Mesenchymal stem cell (in vitro differentiated cells and primary cell): ENCODE data around the gene IL4I1.
A peak's percentile ranks its signal among the peaks of the same experiment; 100 is the strongest.

Source experiments
- DNase-seq: peaks from one replicate; pipeline ENCODE4 v3.0.0-alpha.2; 2013
- H2AFZ ChIP-seq: one replicate; pipeline ENCODE4 v1.6.1; 2013; ENCODE audit warnings: low read depth, mild to moderate bottlenecking, control low read depth, inconsistent platforms, low read length, moderate library complexity
- H2AK5ac ChIP-seq: 2 replicates; pipeline ENCODE4 v1.6.1; 2013; ENCODE audit warnings: low read length, moderate library complexity, mild to moderate bottlenecking, inconsistent platforms; ENCODE audit not compliant: severe bottlenecking
- H2BK120ac ChIP-seq: one replicate; pipeline ENCODE4 v1.6.1; 2013; ENCODE audit warnings: low read depth, mild to moderate bottlenecking, inconsistent platforms, low read length, moderate library complexity
- H2BK12ac ChIP-seq, 2 experiments: one replicate each; pipeline ENCODE4 v1.6.1; 2013; ENCODE audit warnings: inconsistent platforms in 2 of 2, low read length in 2 of 2, mild to moderate bottlenecking in 2 of 2, moderate library complexity in 2 of 2, control low read depth in 1 of 2
- H2BK15ac ChIP-seq: one replicate; pipeline ENCODE4 v1.6.1; 2013; ENCODE audit warnings: mild to moderate bottlenecking, low read depth, inconsistent platforms; ENCODE audit not compliant: poor library complexity, severe bottlenecking
- H2BK5ac ChIP-seq: 2 replicates; pipeline ENCODE4 v1.6.1; 2013; ENCODE audit warnings: low read depth, mild to moderate bottlenecking, low read length, control low read depth, inconsistent platforms; ENCODE audit not compliant: poor library complexity, severe bottlenecking
- H3K14ac ChIP-seq, 2 experiments: one replicate each; pipeline ENCODE4 v1.6.1; 2013; ENCODE audit warnings: inconsistent platforms in 2 of 2, low read length in 2 of 2, control low read depth in 1 of 2, mild to moderate bottlenecking in 1 of 2, moderate library complexity in 1 of 2
- H3K18ac ChIP-seq, 2 experiments: one replicate each; pipeline ENCODE4 v1.6.1; 2013; ENCODE audit warnings: inconsistent platforms in 2 of 2, low read length in 2 of 2, control low read depth in 1 of 2, low read depth in 1 of 2, mild to moderate bottlenecking in 1 of 2
- H3K23ac ChIP-seq, 2 experiments: one replicate each; pipeline ENCODE4 v1.6.1; 2013; ENCODE audit warnings: inconsistent platforms in 2 of 2, low read length in 2 of 2, mild to moderate bottlenecking in 2 of 2, moderate library complexity in 2 of 2, control low read depth in 1 of 2
- H3K27ac ChIP-seq: 2 replicates; pipeline ENCODE4 v1.5.1; 2013; ENCODE audit warnings: mild to moderate bottlenecking, moderate library complexity, low read length, control low read depth, inconsistent platforms; ENCODE audit not compliant: poor library complexity, severe bottlenecking
- H3K27me3 ChIP-seq, 2 experiments: 2 replicates each; pipeline versions ENCODE4 v1.6.1 to v1.7.0; 2013; ENCODE audit warnings: low read length in 2 of 2, mild to moderate bottlenecking in 2 of 2, moderate library complexity in 2 of 2, control low read depth in 1 of 2, inconsistent platforms in 1 of 2; ENCODE audit not compliant: control insufficient read depth in 1 of 2, insufficient read depth in 1 of 2
- H3K36me3 ChIP-seq, 2 experiments: 2 replicates each; pipeline versions ENCODE4 v1.6.1 to v1.7.0; 2013; ENCODE audit warnings: low read length in 2 of 2, control low read depth in 1 of 2, inconsistent platforms in 1 of 2, low read depth in 1 of 2, mild to moderate bottlenecking in 1 of 2; ENCODE audit not compliant: insufficient read depth in 2 of 2, control insufficient read depth in 1 of 2
- H3K4ac ChIP-seq, 2 experiments: one replicate each; pipeline ENCODE4 v1.6.1; 2013; ENCODE audit warnings: inconsistent platforms in 2 of 2, low read length in 2 of 2, mild to moderate bottlenecking in 2 of 2, moderate library complexity in 2 of 2, control low read depth in 1 of 2, low read depth in 1 of 2
- H3K4me1 ChIP-seq: 2 replicates; pipeline ENCODE4 v1.6.1; 2013; ENCODE audit warnings: low read depth, low read length, control low read depth; ENCODE audit not compliant: control insufficient read depth, insufficient read depth
- H3K4me2 ChIP-seq: 2 replicates; pipeline ENCODE4 v1.6.1; 2013; ENCODE audit warnings: low read length, mild to moderate bottlenecking, inconsistent platforms; ENCODE audit not compliant: poor library complexity, severe bottlenecking
- H3K4me3 ChIP-seq, 2 experiments: 2 replicates each; pipeline versions ENCODE4 v1.5.1 to v1.7.0; 2013; ENCODE audit warnings: low read length in 2 of 2, mild to moderate bottlenecking in 2 of 2, control low read depth in 1 of 2, low read depth in 1 of 2; ENCODE audit not compliant: insufficient read depth in 1 of 2
- H3K79me1 ChIP-seq: replicated peaks from 2 replicates; pipeline ENCODE4 v1.6.1; 2013; ENCODE audit warnings: mild to moderate bottlenecking, control low read depth, low read length, inconsistent platforms; ENCODE audit not compliant: poor library complexity, severe bottlenecking
- H3K9ac ChIP-seq: 2 replicates; pipeline ENCODE4 v1.7.0; 2013; ENCODE audit warnings: mild to moderate bottlenecking, low read length, moderate library complexity
- H3K9me3 ChIP-seq: 2 replicates; pipeline ENCODE4 v1.7.0; 2013; ENCODE audit warnings: mild to moderate bottlenecking, low read length; ENCODE audit not compliant: control insufficient read depth
- H4K8ac ChIP-seq: one replicate; pipeline ENCODE4 v1.6.1; 2013; ENCODE audit warnings: inconsistent platforms, mild to moderate bottlenecking, low read length, moderate library complexity
- H4K91ac ChIP-seq: one replicate; pipeline ENCODE4 v1.6.1; 2013; ENCODE audit warnings: mild to moderate bottlenecking, low read length, inconsistent platforms
- WGBS: methylation state at CpG from one replicate; pipeline ENCODE4 v1.1.7; 2013; ENCODE audit warnings: mixed read lengths; 5-methylcytosine and 5-hydroxymethylcytosine counted together

The IL4I1 gene

DNA sequence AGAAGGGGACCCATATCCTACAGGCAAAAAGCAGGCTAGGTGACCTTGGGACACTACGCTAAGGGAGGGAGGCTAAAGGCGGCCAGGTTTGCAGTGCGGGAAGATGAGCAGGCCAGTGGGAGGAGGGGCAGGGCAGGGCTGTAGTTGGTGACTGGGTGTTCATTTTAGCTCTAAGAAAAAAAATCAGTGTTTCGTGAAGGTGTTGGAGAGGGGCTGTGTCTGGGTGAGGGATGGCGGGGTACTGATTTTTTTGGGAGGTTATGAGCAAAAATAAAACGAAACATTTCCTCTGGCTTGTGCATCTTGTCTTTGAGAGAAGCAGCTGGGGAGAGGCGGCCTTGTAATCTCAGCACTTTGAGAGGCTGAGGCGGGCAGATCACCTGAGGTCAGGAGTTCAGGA is 37.0 kb upstream of the IL4I1 start:
- Histone ChIP-seq H3K27ac (no peak overlapping the region), H2BK120ac (no peak overlapping the region), H3K23ac (no peak overlapping the region), H3K79me1 (peaks cover 18% of the 10 kb centered on the region), H4K91ac (peak overlapping the region; percentile 9), H3K18ac (no peak overlapping the region), H4K8ac (no peak overlapping the region), H2BK12ac (no peak overlapping the region), H2BK15ac (no peak overlapping the region), H3K36me3 (peaks cover 15 to 24% of the 10 kb centered on the region in 2 experiments), H3K9me3 (no peaks in the 10 kb centered on the region), H3K4ac (no peak overlapping the region), H2AFZ (no peak overlapping the region), H3K4me2 (no peak overlapping the region), H3K9ac (no peak overlapping the region), H2AK5ac (no peak overlapping the region), H2BK5ac (no peak overlapping the region), H3K4me3 (no peak overlapping the region), H3K27me3 (peaks cover 0 to 11% of the 10 kb centered on the region in 2 experiments), H3K4me1 (peaks cover 11% of the 10 kb centered on the region), H3K14ac (no peak overlapping the region)
- WGBS: 81% methylated on average over 8 of the region's 8 CpGs
- no peak for DNase-seq

DNA sequence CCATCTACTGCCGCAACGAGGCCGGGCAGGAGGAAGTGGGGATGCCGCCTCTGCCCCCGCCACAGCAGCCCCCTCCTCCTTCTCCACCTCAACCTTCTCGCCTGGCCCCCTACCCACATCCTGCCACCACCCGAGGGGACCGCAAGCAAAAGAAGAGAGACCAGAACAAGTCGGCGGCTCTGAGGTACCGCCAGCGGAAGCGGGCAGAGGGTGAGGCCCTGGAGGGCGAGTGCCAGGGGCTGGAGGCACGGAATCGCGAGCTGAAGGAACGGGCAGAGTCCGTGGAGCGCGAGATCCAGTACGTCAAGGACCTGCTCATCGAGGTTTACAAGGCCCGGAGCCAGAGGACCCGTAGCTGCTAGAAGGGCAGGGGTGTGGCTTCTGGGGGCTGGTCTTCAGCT is 36.0 kb upstream of the IL4I1 start:
- Histone ChIP-seq H2BK5ac (no peak overlapping the region), H3K18ac (no peak overlapping the region), H3K4me3 (peak overlapping the region in 1 of 2 experiments; percentile 20), H4K91ac (no peak overlapping the region), H3K79me1 (peaks cover 18% of the 10 kb centered on the region), H3K23ac (no peak overlapping the region), H3K14ac (no peak overlapping the region), H2AFZ (no peak overlapping the region), H3K4ac (no peak overlapping the region), H3K4me1 (peaks cover 9% of the 10 kb centered on the region), H3K27ac (no peak overlapping the region), H3K36me3 (peaks cover 15 to 26% of the 10 kb centered on the region in 2 experiments), H3K9ac (no peak overlapping the region), H4K8ac (no peak overlapping the region), H2BK120ac (no peak overlapping the region), H3K9me3 (no peaks in the 10 kb centered on the region), H3K4me2 (no peak overlapping the region), H2BK15ac (no peak overlapping the region), H3K27me3 (peaks cover 0 to 7% of the 10 kb centered on the region in 2 experiments), H2BK12ac (no peak overlapping the region), H2AK5ac (no peak overlapping the region)
- WGBS: 98% methylated on average over 25 of the region's 25 CpGs
- no peak for DNase-seq

DNA sequence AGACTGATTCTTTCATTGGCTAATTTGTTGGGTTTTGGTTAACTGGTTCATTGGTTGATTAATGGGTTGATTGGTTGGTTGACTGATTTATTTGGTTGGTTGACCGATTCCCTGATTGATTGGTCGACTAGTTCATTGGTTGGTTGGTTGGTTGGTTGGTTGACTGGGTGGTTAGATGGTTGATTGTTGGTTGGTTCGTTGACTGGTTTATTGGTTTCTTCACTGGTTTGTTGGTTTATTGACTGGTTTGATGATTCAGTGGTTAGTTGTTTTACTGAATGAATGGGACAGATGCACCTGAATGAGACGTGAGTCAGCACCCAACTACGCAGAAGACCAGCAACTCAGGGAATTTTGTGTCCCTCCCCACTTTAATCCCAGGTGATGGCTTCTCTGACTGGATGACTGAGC is 35.4 kb upstream of the IL4I1 start:
- peaks cover 14% of the 10 kb centered on the region for H3K4me1 ChIP-seq
- no peak overlapping the region for H2BK5ac ChIP-seq
- WGBS: over 99% methylated on average over 5 of the region's 5 CpGs

DNA sequence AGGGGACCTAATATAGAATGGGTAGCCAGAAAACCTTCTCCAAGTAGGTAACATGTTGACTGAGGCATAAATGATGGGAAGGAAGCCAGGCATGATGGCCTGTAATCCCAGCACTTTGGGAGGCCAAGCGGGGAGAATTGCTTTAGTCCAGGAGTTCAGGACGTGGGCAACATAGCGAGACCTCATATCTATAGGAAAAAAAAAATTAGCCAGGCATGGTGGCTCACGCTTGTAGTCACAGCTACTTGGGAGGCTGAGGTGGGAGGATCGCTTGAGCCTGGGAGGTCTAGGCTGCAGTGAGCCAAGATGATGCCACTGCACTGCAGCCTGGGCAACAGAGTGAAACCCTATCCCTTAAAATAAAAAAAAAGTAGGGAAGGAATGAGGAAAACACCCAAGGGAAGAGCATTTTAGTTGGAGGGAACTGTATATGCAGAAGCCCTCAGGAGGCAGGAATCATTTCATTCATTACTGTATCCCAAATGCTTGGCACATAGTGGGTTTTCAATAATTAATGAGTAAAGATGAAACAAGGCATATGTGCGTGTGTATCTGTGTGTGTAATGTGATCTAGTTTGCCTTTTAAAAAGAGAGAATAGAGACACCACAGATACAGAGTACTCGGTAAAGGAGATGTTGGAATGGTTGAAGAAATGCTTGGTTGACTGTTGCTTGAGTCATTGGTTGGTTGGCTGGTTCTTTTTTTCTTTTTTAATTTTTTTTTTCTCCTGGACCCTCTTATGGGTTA is 34.8 kb upstream of the IL4I1 start:
- DNase-seq: no peak
- Histone ChIP-seq H4K8ac (no peak overlapping the region), H2BK120ac (no peak overlapping the region), H3K4me1 (peaks cover 16% of the 10 kb centered on the region), H3K4me3 (no peak overlapping the region), H2AFZ (no peak overlapping the region), H3K27me3 (peaks cover 0 to under 1% of the 10 kb centered on the region in 2 experiments), H3K4ac (no peak overlapping the region), H3K9ac (no peak overlapping the region), H3K36me3 (peaks cover 28 to 37% of the 10 kb centered on the region in 2 experiments), H3K79me1 (peaks cover 19% of the 10 kb centered on the region), H2BK15ac (no peak overlapping the region), H3K27ac (no peak overlapping the region), H2AK5ac (no peak overlapping the region), H4K91ac (no peak overlapping the region), H3K23ac (no peak overlapping the region), H3K4me2 (no peak overlapping the region), H3K18ac (no peak overlapping the region), H3K9me3 (no peaks in the 10 kb centered on the region), H2BK5ac (no peak overlapping the region), H2BK12ac (no peak overlapping the region), H3K14ac (no peak overlapping the region)
- over 99% methylated on average over 7 of the region's 7 CpGs for WGBS

More for the DNA sequence above, 35.4 kb upstream of the IL4I1 start:
- no peak overlapping the region for H3K4ac ChIP-seq
- no peak for DNase-seq
- H2AFZ ChIP-seq: no peak overlapping the region
- no peak overlapping the region for H3K23ac ChIP-seq
- no peak overlapping the region for H4K91ac ChIP-seq
- no peak overlapping the region for H3K4me2 ChIP-seq
- H3K4me3 ChIP-seq: no peak overlapping the region
- no peak overlapping the region for H2BK15ac ChIP-seq
- H2BK12ac ChIP-seq: no peak overlapping the region
- H3K9ac ChIP-seq: no peak overlapping the region
- H3K9me3 ChIP-seq: no peaks in the 10 kb centered on the region
- peaks cover 0 to 6% of the 10 kb centered on the region in 2 experiments for H3K27me3 ChIP-seq
- no peak overlapping the region for H3K18ac ChIP-seq
- no peak overlapping the region for H2BK120ac ChIP-seq
- no peak overlapping the region for H4K8ac ChIP-seq
- peaks cover 22 to 33% of the 10 kb centered on the region in 2 experiments for H3K36me3 ChIP-seq
- H3K14ac ChIP-seq: no peak overlapping the region
- H3K27ac ChIP-seq: no peak overlapping the region
- H3K79me1 ChIP-seq: peaks cover 18% of the 10 kb centered on the region
- no peak overlapping the region for H2AK5ac ChIP-seq
